DMS 273 (cell line): ENCODE results near the gene SMYD5.
"Not testable (repeated sequence)": the region's sequence is repeated elsewhere in the genome, so short reads cannot be mapped to it uniquely, and the experiment has no call there.

Experiments used
- DNase-seq: peaks from one replicate; lab custom pipeline; 2025; ENCODE audit not compliant: unreplicated experiment; lab: John Stamatoyannopoulos, UW

The SMYD5 gene

DNA sequence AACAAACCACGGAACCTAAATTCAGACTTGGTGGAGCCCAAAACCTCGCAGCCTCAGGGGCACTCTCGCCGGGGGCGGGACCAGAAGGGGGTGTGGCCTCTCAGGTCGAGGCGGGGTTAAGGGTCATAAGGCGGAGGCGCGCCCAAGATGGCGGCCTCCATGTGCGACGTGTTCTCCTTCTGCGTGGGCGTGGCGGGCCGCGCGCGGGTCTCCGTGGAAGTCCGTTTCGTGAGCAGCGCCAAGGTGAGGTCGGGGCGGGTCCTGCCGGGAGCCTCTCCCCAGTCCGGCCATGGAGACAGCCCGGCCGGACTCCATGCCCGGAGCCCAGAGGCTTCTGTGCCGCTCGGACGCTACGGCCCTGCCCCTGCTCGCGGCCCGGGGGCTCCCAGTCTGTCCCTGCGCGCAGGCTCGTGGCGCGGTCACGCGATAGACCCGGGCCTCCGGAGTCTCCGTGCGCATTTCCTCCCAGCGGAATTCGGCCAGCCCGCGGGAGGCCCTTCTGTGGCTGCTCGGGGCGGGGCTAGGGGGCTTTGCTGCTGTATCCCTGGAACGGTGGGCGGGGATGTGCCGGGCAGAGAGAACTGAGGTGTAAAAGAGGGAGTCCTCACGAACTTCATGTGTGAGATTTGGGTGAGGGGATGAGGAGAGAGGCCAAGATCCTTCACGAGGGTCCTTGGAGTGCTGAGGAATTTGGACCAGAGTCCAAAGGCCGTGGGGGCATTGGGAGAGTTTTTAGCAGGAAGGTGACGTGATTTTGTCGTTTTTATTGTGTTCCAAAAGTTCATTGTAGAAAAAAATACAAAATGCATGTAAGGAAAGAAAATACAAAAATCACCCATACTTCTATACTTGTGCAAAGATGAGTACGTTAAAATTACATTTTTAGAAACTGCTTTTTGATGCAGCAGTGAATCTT lies at the start of gene SMYD5:
SMYD5 (plus strand) TSS at position 126 of the 916 bp plus-strand sequence; CDS start at position 148, 22 bp downstream.
- DNase-seq: peak; percentile 96

DNA sequence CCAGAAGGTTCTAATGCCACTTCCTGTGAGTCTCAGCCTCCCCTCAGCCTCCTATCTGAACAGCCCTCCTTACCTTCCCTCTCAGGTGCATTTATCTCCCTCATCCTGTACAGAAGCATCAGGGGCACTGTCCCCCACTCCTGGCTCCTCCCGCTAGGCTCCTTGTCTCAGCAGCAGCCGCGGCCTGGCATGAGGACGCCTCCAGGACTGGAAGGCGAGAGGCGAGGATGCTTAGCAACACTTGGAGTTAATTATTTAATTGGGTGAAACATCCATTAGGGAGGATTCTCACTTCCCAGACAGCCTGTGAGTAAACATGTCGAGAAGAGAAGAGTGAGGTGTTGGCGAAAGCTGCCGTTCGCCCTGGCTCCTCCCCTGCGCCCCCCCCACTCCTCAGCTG lies 48.1 kb upstream of the SMYD5 start:
- not testable (repeated sequence) for DNase-seq

- DNase-seq: not testable (repeated sequence)
Observed at GRCh38 chr2:73166813-73167212, 47.2 kb upstream of the SMYD5 start.

- not testable (repeated sequence) for DNase-seq
Observed at GRCh38 chr2:73168348-73168747, 45.7 kb upstream of the SMYD5 start.

DNA sequence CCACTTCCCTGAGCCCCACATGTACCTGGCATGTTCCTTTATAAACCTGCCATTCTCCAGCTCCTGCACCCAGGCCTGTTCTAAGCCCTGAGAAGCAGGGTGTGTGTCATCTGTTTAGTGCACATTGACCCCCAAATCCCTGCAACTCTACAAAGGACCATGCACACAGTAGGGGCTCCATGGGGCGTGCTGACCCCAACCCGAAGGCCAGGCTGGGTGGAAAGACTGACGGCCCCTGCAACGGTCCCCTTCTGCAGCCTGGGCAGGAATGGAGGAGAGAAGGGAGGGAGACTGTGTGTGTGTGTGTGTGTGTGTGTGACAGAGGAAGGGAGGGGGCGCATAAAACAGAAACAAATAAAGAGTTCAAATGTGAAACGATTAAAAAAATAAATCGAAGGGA lies 43.7 kb upstream of the SMYD5 start:
- not testable (repeated sequence) for DNase-seq

DNA sequence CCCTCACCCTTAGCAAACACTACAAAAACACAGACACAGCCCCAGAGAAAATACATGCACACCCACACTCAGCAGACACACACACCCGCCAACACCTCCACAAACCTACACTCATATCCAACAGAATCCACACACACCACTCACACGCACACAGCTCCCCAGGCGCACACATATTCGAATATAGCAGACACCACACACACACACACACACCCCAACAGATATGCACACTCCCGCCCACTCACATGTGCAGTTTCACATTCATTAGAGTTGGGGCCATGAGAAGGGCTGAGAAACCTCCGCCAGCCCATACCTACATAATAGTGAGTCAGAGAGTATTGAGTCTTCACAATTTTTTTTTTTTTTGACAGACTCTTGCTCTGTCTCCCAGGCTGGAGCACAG lies 41.1 kb upstream of the SMYD5 start:
- DNase-seq: no peak

GRCh38 chr2:73173781-73174180 lies 40.3 kb upstream of the SMYD5 start:
- no peak for DNase-seq

GRCh38 chr2:73174244-73174643 lies 39.8 kb upstream of the SMYD5 start:
- no peak for DNase-seq

- no peak for DNase-seq
Observed at GRCh38 chr2:73174941-73175662, 38.9 kb upstream of the SMYD5 start.

DNA sequence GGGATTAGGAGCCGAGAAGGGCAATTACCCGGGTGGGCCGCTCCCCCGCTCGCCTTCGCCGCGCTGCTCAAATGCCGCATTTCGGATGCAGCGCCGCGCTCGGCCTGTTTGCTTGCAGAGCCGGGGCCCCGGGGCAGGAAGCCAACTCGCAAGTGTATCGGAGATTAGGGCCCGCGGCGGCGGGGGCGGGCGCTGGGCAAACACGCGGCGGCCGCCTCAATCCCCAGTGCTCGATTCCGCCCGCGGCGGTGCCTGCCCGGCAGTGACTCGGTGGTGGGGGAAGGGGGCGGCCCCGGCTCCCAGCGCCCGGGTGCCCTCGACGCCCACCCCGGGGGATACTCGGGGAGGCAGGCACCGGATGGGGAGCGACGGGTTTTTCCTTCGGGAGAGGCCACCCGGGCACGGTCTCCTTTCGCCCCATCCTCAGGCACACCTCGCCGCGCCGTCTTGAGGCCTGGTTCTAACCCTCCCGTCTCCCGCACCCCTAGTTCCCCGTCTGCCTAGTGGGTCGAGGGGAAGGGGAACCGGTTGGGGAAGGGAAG lies 38.3 kb upstream of the SMYD5 start:
- DNase-seq: peak; percentile 94

GRCh38 chr2:73176205-73176880 lies 37.7 kb upstream of the SMYD5 start:
- peak; percentile 43 for DNase-seq

GRCh38 chr2:73176881-73177644 lies 37.0 kb upstream of the SMYD5 start:
- peak; percentile 96 for DNase-seq

- no peak for DNase-seq
Observed at GRCh38 chr2:73177645-73178255, 36.3 kb upstream of the SMYD5 start.

DNA sequence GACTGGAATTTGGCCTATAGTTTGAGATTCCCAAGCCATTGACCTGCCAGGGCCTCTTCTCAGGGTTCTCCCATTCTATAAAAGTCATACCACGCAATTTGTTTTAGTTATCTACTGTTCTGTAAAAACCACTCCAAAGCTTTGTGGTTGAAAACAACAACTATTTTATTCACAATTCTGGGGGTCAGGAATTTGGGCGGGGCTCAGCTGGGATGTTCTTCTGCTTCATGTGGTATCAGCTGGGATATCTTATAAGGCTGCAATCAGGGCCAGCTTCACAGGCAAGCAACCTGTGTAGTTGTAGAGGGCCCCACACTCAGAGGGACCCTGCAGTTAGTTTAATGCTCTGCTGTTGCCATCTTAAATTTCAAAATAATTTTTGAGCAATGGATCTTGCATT lies 28.1 kb upstream of the SMYD5 start:
- DNase-seq: no peak

- DNase-seq: no peak
Observed at GRCh38 chr2:73187549-73187948, 26.5 kb upstream of the SMYD5 start.

DNA sequence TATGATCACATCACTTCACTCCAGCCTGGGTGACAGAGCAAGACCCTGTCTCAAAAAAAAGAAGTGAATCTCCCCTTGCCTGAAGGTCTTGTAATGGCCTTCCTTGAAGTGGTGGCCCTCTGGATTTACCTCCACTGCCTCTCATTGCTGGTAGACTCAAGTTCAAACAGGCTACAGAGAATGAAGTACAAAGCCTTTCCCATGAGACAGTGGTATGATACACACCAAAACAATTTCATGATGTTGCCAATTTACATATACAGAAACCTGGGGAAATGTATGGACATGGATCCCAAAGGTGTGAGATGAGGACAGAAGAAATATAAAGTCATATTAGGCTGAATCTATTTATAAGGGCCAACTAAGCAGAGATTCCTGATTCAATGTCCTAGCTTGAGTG lies 16.5 kb upstream of the SMYD5 start:
- DNase-seq: no peak

DNA sequence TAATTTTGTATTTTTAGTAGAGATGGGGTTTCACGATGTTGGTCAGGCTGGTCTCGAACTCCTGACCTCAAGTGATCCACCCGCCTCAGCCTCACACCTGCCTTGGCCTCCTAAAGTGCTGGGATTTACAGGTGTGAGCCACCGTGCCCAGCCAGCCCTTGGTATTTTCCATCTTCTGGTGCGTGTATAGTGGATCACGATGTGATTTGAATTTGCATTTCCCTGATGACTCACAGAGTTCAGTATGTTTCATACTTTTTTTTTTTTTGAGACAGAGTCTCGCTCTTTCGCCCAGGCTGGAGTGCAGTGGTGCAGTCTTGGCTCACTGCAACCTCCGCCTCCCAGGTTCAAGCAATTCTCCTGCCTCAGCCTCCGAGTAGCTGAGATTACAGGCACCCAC lies 13.8 kb upstream of the SMYD5 start:
- not testable (repeated sequence) for DNase-seq

DNA sequence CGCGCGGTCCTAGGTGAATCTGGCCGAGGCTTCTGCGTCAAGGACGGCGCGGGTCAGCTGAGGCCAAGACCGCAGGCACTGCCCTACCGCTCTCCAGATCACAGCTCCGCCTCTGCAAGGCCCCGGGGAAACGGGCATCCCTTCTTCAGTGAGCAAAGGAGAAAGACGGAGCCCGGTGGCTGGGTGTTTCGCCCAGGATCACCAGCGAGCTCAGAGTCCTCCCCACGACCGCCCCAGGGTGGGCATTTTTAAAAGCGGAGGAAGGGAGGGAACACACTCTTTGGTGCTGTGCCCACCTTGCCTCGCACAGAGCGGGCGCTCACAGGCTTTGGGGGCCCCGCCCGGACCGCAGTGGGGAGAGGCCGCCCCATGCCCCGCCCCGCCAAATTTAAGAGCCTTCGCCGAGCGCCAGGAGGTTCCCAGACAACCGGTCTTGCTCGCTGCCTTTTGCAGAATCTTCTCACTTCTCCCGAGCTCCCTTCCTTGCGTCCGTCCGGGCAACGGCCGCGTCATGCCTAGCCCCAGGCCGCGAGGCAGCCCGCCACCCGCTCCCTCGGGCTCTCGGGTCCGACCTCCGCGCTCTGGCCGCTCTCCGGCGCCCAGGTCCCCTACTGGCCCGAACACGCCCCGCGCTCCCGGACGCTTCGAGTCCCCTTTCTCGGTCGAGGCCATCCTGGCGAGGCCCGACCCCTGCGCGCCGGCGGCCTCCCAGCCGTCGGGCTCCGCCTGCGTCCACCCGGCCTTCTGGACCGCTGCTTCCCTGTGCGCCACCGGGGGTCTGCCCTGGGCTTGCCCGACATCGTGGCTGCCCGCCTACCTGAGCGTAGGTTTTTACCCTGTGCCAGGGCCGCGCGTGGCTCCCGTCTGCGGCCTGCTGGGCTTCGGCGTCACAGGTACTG lies 11.6 kb upstream of the SMYD5 start, which contains the start of gene NOTO:
NOTO (plus strand) TSS at position 419 of the 899 bp plus-strand sequence; CDS start at position 512, 93 bp downstream.
- peak; percentile 77 for DNase-seq
